Ovary (tissue), 3 donors: ENCODE results near the gene SHB.

Experiments used
- CTCF ChIP-seq, 3 donors: fragments of 450-650 bp in 2 of 3; fragments of 200-600 bp in 1 of 3; IDR thresholded peaks; one replicate each; pipeline versions ENCODE4 v1.5.1 to v1.8.0; 2016 to 2022; ENCODE audit warnings: antibody characterized with exemption in 3 of 3, mild to moderate bottlenecking in 1 of 3
- EP300 ChIP-seq: sonication (generic); formaldehyde crosslinking; IDR thresholded peaks from one replicate; pipeline ENCODE4 v1.6.1; 2017; ENCODE audit warnings: antibody characterized with exemption
- POLR2A ChIP-seq: fragments of 450-650 bp; IDR thresholded peaks from one replicate; pipeline ENCODE4 v1.6.1; 2017; ENCODE audit warnings: antibody characterized with exemption, mild to moderate bottlenecking, moderate library complexity
- donor health status: DM: no; HTN: no; CAD: no.

- TF ChIP-seq CTCF (IDR thresholded peaks at IDR 0.05) = no peak
- TF ChIP-seq POLR2A = no peak
- TF ChIP-seq EP300 = no peak
Measured at GRCh38 chr9:38090170-38090569, 21.1 kb upstream of the SHB start.
